NCI-H146 treated with DMSO at 0.1 percent for 48 hours (cell line): Measurements from ENCODE around the gene MRPS2.
A peak's percentile ranks its signal among the peaks of the same experiment; 100 is the strongest.

Experiments
- DNase-seq: peaks from one replicate; lab custom pipeline; 2025; ENCODE audit not compliant: unreplicated experiment; lab: John Stamatoyannopoulos, UW

Gene MRPS2

GRCh38 chr9:135480071-135480939 lies 20.2 kb upstream of the MRPS2 start:
- DNase-seq: no peak

GRCh38 chr9:135480940-135481310 lies 19.6 kb upstream of the MRPS2 start:
- DNase-seq: no peak

- DNase-seq: no peak
These were observed 18.3 kb upstream of the MRPS2 start for GRCh38 chr9:135482015-135482754.

- DNase-seq: no peak
These were observed 15.8 kb upstream of the MRPS2 start for GRCh38 chr9:135484460-135485277.

- DNase-seq: no peak
These were observed 15.1 kb upstream of the MRPS2 start for GRCh38 chr9:135485385-135485784.

- DNase-seq: no peak
These were observed 14.7 kb upstream of the MRPS2 start for GRCh38 chr9:135485832-135486231.

GRCh38 chr9:135486267-135487065 lies 14.0 kb upstream of the MRPS2 start:
- no peak for DNase-seq

GRCh38 chr9:135487281-135488012 lies 13.0 kb upstream of the MRPS2 start:
- no peak for DNase-seq

GRCh38 chr9:135488013-135488330 lies 12.5 kb upstream of the MRPS2 start:
- no peak for DNase-seq

GRCh38 chr9:135488527-135488926 lies 12.0 kb upstream of the MRPS2 start:
- DNase-seq: no peak

- DNase-seq: no peak
These were observed 11.1 kb upstream of the MRPS2 start for GRCh38 chr9:135489188-135489906.

- DNase-seq: no peak
These were observed 10.2 kb upstream of the MRPS2 start for GRCh38 chr9:135490166-135490870.

GRCh38 chr9:135490980-135491464 lies 9.5 kb upstream of the MRPS2 start:
- peak; percentile 33 for DNase-seq

- DNase-seq: peak; percentile 16
These were observed 8.7 kb upstream of the MRPS2 start for GRCh38 chr9:135491764-135492163.

- DNase-seq: no peak
These were observed 7.4 kb upstream of the MRPS2 start for GRCh38 chr9:135492886-135493669.

- DNase-seq: no peak
These were observed 5.5 kb upstream of the MRPS2 start for GRCh38 chr9:135494791-135495559.
